ENCODE measurements around the gene AADAT. TPM values are rescaled to one million over a fixed set of nuclear protein-coding genes. Genes with fewer than 3 reads are reported as not detected.

AADAT gene
- total and polyA plus RNA-seq, 2 of the 8 experiments (the other 6 are each of a cell fraction or from before 2014, with no cell fraction given): 6.1 to 7.7 TPM

DNA sequence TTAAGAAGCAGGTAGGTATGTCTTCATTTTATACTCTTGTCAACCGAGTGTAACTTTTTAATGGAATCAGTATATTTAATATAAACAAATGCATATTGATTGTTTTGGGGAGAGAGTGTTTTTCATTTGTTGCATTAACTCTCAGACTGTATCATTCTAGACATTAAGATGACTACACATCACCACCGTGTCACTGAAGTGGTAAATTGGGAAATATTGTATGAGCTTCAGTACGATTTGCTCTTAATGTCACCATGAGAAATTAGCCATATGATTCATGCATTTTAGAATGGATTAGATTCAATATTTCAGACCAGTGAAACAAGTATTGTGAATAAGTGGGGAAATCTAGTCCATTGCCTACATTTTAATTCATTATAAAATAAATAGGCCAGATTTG, 53.9 kb downstream of the AADAT start (continued):
- TF ChIP-seq CHD7 (IDR thresholded peaks at IDR 0.05; ENCODE audit: insufficient replicate concordance, low read length): no peak
- TF ChIP-seq KDM5A (IDR thresholded peaks at IDR 0.05; ENCODE audit: low read length): no peak
- TF ChIP-seq PHF8 (conservative IDR thresholded peaks at IDR 0.05; ENCODE audit: low read depth, low read length): no peak
- no peak for TF ChIP-seq SAP30 (IDR thresholded peaks at IDR 0.05; ENCODE audit: insufficient read depth, insufficient replicate concordance, low read length)
- TF ChIP-seq HDAC2 (IDR thresholded peaks at IDR 0.05; ENCODE audit: borderline replicate concordance in 1 of 2, low read depth in 2 of 2, low read length in 2 of 2): no peak
- TF ChIP-seq TEAD4 (IDR thresholded peaks at IDR 0.05; ENCODE audit: low read depth, low read length): no peak
- no peak for TF ChIP-seq CTBP2 (IDR thresholded peaks at IDR 0.05; ENCODE audit: borderline replicate concordance, insufficient read depth, insufficient read length, low read length)
- no peak for TF ChIP-seq GABPA (IDR thresholded peaks at IDR 0.05; ENCODE audit: borderline replicate concordance, insufficient read depth, low read length)
- TF ChIP-seq CHD1 (IDR thresholded peaks at IDR 0.05; ENCODE audit: low read depth, low read length): no peak
- no peak for TF ChIP-seq MAFK (IDR thresholded peaks at IDR 0.05; ENCODE audit: low read depth, low read length)
- TF ChIP-seq CHD2 (IDR thresholded peaks at IDR 0.05; ENCODE audit: low read length): no peak
- TF ChIP-seq TAF1 (IDR thresholded peaks at IDR 0.05; ENCODE audit: low read depth, low read length): no peak

Data from H1 (cell line).